IMR-90 (cell line): ENCODE results near the gene NEURL1.

Experiments used
- CEBPB ChIP-seq: IDR thresholded peaks from 2 replicates; pipeline ENCODE4 v1.6.1; 2012; ENCODE audit warnings: low read depth, low read length, improper control_type of control experiment
- CHD1 ChIP-seq: IDR thresholded peaks from 2 replicates; pipeline ENCODE4 v1.6.1; 2012; ENCODE audit warnings: low read depth, low read length, improper control_type of control experiment
- FOS ChIP-seq: fragments of 150-350 bp; IDR thresholded peaks from 2 replicates; pipeline ENCODE4 v1.6.1; 2016; ENCODE audit warnings: low read depth, low read length
- MXI1 ChIP-seq: IDR thresholded peaks from 2 replicates; pipeline ENCODE4 v1.6.1; 2012; ENCODE audit warnings: low read depth, mild to moderate bottlenecking, low read length, moderate library complexity, borderline replicate concordance
- NFE2L2 ChIP-seq: fragments of 150-350 bp; IDR thresholded peaks from 2 replicates; pipeline ENCODE4 v1.6.1; 2016; ENCODE audit warnings: low read depth, mild to moderate bottlenecking, low read length
- POLR2A ChIP-seq: IDR thresholded peaks from 2 replicates; pipeline ENCODE4 v1.6.1; 2012; ENCODE audit warnings: mild to moderate bottlenecking, low read depth, low read length
- RFX5 ChIP-seq: IDR thresholded peaks from 2 replicates; pipeline ENCODE4 v1.8.0; 2012; ENCODE audit warnings: low read depth, mild to moderate bottlenecking, low read length, moderate library complexity
- TF ChIP-seq, protein P1 (sequence below): conservative IDR thresholded peaks from 2 replicates; pipeline ENCODE4 v1.5.1; 2012; ENCODE audit warnings: mild to moderate bottlenecking, low read depth, low read length, improper control_type of control experiment

DNA sequence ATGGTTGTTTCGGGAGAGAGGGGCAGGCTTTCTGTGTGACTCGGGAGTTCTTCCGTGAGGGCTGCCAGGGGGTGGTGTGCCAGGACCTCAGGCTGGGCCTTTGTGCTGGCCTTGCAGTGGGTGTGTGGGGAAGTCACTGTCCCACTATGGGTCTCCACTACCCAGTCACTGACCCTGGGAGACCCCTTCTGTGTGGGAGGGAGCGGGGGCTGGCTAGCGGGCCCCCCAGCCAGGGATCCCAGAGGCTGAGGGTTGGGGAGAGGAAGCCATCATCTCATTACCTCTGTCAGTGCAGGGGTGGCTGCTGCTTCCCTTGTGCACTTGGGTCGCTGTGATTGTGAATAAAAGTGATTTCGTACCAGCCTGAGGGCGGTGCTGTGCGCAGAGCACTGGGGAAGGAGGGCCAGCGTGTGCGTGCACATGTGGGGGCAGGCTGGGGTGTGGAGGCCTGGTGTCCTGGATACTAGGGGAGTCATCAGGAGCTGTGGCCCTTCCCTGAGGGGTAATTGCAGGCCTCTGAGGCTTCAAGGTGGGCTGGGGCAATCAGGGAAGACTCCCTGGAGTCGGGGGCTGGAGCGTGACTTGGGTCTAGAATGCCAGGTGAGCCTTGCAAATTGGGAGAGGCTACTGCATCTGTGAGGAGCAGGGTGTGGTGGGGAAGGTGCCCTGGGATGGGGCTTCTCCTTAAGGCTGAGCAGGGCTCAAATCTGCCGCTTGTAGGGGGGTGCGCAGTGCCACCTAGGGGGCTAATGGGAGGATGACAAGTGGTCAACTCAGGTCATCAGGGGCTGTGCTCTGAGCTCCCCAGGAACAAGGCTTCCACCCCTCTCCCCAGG lies 98.9 kb downstream of the NEURL1 start:
- TF ChIP-seq CEBPB, result no peak
- TF ChIP-seq POLR2A, result no peak
- no peak for TF ChIP-seq NFE2L2
- TF ChIP-seq, protein P1, sequence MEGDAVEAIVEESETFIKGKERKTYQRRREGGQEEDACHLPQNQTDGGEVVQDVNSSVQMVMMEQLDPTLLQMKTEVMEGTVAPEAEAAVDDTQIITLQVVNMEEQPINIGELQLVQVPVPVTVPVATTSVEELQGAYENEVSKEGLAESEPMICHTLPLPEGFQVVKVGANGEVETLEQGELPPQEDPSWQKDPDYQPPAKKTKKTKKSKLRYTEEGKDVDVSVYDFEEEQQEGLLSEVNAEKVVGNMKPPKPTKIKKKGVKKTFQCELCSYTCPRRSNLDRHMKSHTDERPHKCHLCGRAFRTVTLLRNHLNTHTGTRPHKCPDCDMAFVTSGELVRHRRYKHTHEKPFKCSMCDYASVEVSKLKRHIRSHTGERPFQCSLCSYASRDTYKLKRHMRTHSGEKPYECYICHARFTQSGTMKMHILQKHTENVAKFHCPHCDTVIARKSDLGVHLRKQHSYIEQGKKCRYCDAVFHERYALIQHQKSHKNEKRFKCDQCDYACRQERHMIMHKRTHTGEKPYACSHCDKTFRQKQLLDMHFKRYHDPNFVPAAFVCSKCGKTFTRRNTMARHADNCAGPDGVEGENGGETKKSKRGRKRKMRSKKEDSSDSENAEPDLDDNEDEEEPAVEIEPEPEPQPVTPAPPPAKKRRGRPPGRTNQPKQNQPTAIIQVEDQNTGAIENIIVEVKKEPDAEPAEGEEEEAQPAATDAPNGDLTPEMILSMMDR, result peak; percentile 63
- no peak for TF ChIP-seq FOS
- TF ChIP-seq RFX5, result no peak
- TF ChIP-seq MXI1, result no peak
- TF ChIP-seq CHD1, result no peak
